ENCODE measurements around the gene ADI1. TPM values are rescaled to one million over a fixed set of nuclear protein-coding genes. Genes with fewer than 3 reads are reported as not detected.

Gene ADI1
- 97.7 and 106 TPM in 2 replicates for total RNA-seq
- polyA plus RNA-seq, result 154 and 204 TPM in 2 replicates

GRCh38 chr2:3519255-3520205, at the start of gene ADI1:
Gene ADI1 (minus strand): TSS chr2:3519531. CDS start chr2:3519487, 44 bp downstream.
- TF ChIP-seq EZH2phosphoT487 (IDR thresholded peaks at IDR 0.05; ENCODE audit: low read depth, severe bottlenecking, unreplicated experiment) (no peak), CTCF (IDR thresholded peaks at IDR 0.05; ENCODE audit: poor library complexity) (no peak), EZH2 (IDR thresholded peaks at IDR 0.05; ENCODE audit: borderline replicate concordance) (no peak)
- peak; percentile 85 for DNase-seq (ENCODE audit: low spot score)
- H3K4me1 ChIP-seq (ENCODE audit: insufficient read depth), result peaks cover 27% of the 10 kb centered on the region
- no peaks in the 10 kb centered on the region for H3K27me3 ChIP-seq
- H3K9me3 ChIP-seq (ENCODE audit: low read depth), result no peaks in the 10 kb centered on the region
- H3K4me3 ChIP-seq, result peak within 1 kb of the TSS; percentile 71
- H3K27ac ChIP-seq, result peak within 1 kb of the TSS; percentile 92
- H2AFZ ChIP-seq, result peak within 1 kb of the TSS; percentile 51
- peaks cover 34% of the 10 kb centered on the region for H3K79me2 ChIP-seq
- H3K9me2 ChIP-seq (replicated peaks; ENCODE audit: insufficient read depth), result no peaks in the 10 kb centered on the region
- WGBS (ENCODE audit: low lambda C conversion rate, missing lambda C conversion rate), result 5% methylated on average over 59 of the region's 76 CpGs
- no peaks in the 10 kb centered on the region for H3K36me3 ChIP-seq (replicated peaks; ENCODE audit: insufficient read depth, low read depth)
- no peaks in the 10 kb centered on the region for H4K20me1 ChIP-seq (ENCODE audit: insufficient read depth, poor library complexity, severe bottlenecking)
- peak within 1 kb of the TSS; percentile 89 for H3K4me2 ChIP-seq

- no peaks in the 10 kb centered on the region for H4K20me1 ChIP-seq (ENCODE audit: insufficient read depth, poor library complexity, severe bottlenecking)
- H2AFZ ChIP-seq, result no peak overlapping the region
- DNase-seq (ENCODE audit: low spot score), result no peak
- no peak overlapping the region for H3K4me2 ChIP-seq
- H3K27ac ChIP-seq, result no peak overlapping the region
- 98% methylated on average over 9 of the region's 9 CpGs for WGBS (ENCODE audit: low lambda C conversion rate, missing lambda C conversion rate)
- TF ChIP-seq EZH2 (IDR thresholded peaks at IDR 0.05; ENCODE audit: borderline replicate concordance), result no peak
- TF ChIP-seq EZH2phosphoT487 (IDR thresholded peaks at IDR 0.05; ENCODE audit: low read depth, severe bottlenecking, unreplicated experiment), result no peak
- no peak for TF ChIP-seq CTCF (IDR thresholded peaks at IDR 0.05; ENCODE audit: poor library complexity)
- H3K79me2 ChIP-seq, result no peaks in the 10 kb centered on the region
- H3K36me3 ChIP-seq (replicated peaks; ENCODE audit: insufficient read depth, low read depth), result no peaks in the 10 kb centered on the region
- H3K9me3 ChIP-seq (ENCODE audit: low read depth), result no peaks in the 10 kb centered on the region
- no peaks in the 10 kb centered on the region for H3K4me1 ChIP-seq (ENCODE audit: insufficient read depth)
- no peak overlapping the region for H3K4me3 ChIP-seq
- H3K27me3 ChIP-seq, result no peaks in the 10 kb centered on the region
- no peaks in the 10 kb centered on the region for H3K9me2 ChIP-seq (replicated peaks; ENCODE audit: insufficient read depth)
These were observed 47.5 kb upstream of the ADI1 start for GRCh38 chr2:3566806-3567205.

- H3K4me1 ChIP-seq (ENCODE audit: insufficient read depth), result no peaks in the 10 kb centered on the region
- no peak overlapping the region for H3K4me2 ChIP-seq
- WGBS (ENCODE audit: low lambda C conversion rate, missing lambda C conversion rate), result 87% methylated on average over 6 of the region's 6 CpGs
- H3K9me2 ChIP-seq (replicated peaks; ENCODE audit: insufficient read depth), result no peaks in the 10 kb centered on the region
- no peak overlapping the region for H2AFZ ChIP-seq
- H3K27ac ChIP-seq, result no peak overlapping the region
- no peak for DNase-seq (ENCODE audit: low spot score)
- no peaks in the 10 kb centered on the region for H3K36me3 ChIP-seq (replicated peaks; ENCODE audit: insufficient read depth, low read depth)
- no peaks in the 10 kb centered on the region for H4K20me1 ChIP-seq (ENCODE audit: insufficient read depth, poor library complexity, severe bottlenecking)
- H3K27me3 ChIP-seq, result no peaks in the 10 kb centered on the region
- no peaks in the 10 kb centered on the region for H3K9me3 ChIP-seq (ENCODE audit: low read depth)
- no peak for TF ChIP-seq EZH2 (IDR thresholded peaks at IDR 0.05; ENCODE audit: borderline replicate concordance)
- TF ChIP-seq CTCF (IDR thresholded peaks at IDR 0.05; ENCODE audit: poor library complexity), result no peak
- no peak overlapping the region for H3K4me3 ChIP-seq
- no peaks in the 10 kb centered on the region for H3K79me2 ChIP-seq
These were observed 45.8 kb upstream of the ADI1 start for GRCh38 chr2:3565117-3565516.
